Measurements from ENCODE around the gene OR52L1. TPM values are rescaled to one million over a fixed set of nuclear protein-coding genes. Genes with fewer than 3 reads are reported as not detected.

OR52L1 gene
- total and polyA plus RNA-seq, 3 donors from 2014 or later, result 0.79 TPM; not detected in 2

GRCh38 chr11:5955586-5955985 is 31.2 kb downstream of the OR52L1 start:
- no peak overlapping the region for H3K27ac ChIP-seq
- H3K4me1 ChIP-seq, result no peaks in the 10 kb centered on the region
- TF ChIP-seq POLR2A (IDR thresholded peaks at IDR 0.05), result no peak
- TF ChIP-seq, protein P1, sequence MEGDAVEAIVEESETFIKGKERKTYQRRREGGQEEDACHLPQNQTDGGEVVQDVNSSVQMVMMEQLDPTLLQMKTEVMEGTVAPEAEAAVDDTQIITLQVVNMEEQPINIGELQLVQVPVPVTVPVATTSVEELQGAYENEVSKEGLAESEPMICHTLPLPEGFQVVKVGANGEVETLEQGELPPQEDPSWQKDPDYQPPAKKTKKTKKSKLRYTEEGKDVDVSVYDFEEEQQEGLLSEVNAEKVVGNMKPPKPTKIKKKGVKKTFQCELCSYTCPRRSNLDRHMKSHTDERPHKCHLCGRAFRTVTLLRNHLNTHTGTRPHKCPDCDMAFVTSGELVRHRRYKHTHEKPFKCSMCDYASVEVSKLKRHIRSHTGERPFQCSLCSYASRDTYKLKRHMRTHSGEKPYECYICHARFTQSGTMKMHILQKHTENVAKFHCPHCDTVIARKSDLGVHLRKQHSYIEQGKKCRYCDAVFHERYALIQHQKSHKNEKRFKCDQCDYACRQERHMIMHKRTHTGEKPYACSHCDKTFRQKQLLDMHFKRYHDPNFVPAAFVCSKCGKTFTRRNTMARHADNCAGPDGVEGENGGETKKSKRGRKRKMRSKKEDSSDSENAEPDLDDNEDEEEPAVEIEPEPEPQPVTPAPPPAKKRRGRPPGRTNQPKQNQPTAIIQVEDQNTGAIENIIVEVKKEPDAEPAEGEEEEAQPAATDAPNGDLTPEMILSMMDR (IDR thresholded peaks at IDR 0.05), result no peak
- no peaks in the 10 kb centered on the region for H3K27me3 ChIP-seq
- H3K9me3 ChIP-seq, result no peaks in the 10 kb centered on the region
- DNase-seq, result no peak
- no peak overlapping the region for H3K4me3 ChIP-seq
- WGBS, 2 donors, result 85 to 95% methylated on average over 3 of the region's 3 CpGs
- no peaks in the 10 kb centered on the region for H3K36me3 ChIP-seq (ENCODE audit: low read depth, missing control alignments)
- intact Hi-C loops (cut with DNase I; ENCODE audit: low total_unique reads), result no loop called here

DNA sequence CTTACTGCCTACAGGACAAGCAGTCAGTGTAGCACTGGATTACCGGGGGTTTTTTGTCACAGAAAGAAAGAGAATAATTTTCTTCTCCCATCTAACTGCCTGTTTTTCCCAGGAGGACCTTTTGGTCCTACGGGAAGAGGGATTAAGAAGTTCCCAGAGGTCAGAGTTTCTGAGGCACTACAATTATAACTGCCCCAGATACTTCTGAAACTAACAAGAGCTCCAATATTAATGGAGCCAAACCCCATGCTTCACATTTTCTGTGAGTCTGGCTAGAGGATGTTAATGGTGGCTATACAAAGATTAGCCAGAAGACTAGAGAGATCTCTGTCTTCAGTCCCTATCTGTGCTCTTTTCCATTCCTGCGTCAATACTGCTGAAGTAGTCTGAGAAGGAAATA is 44.8 kb downstream of the OR52L1 start, which contains the start of gene OR56A3:
TSS of gene OR56A3 (plus strand) at position 301 of the 400 bp plus-strand sequence. CDS start 5,096 bp downstream, outside the sequence.
- WGBS, 2 donors, result 92 to 96% methylated on average over 3 of the region's 3 CpGs
- Histone ChIP-seq H3K4me1 (no peaks in the 10 kb centered on the region), H3K4me3 (no peak within 1 kb of the TSS), H3K36me3 (ENCODE audit: low read depth, missing control alignments) (no peaks in the 10 kb centered on the region), H3K27me3 (no peaks in the 10 kb centered on the region), H3K9me3 (no peaks in the 10 kb centered on the region), H3K27ac (no peak within 1 kb of the TSS)
- TF ChIP-seq, protein P1 (IDR thresholded peaks at IDR 0.05), result no peak
- intact Hi-C loops (cut with DNase I; ENCODE audit: low total_unique reads), result no loop called here
- DNase-seq, result no peak

DNA sequence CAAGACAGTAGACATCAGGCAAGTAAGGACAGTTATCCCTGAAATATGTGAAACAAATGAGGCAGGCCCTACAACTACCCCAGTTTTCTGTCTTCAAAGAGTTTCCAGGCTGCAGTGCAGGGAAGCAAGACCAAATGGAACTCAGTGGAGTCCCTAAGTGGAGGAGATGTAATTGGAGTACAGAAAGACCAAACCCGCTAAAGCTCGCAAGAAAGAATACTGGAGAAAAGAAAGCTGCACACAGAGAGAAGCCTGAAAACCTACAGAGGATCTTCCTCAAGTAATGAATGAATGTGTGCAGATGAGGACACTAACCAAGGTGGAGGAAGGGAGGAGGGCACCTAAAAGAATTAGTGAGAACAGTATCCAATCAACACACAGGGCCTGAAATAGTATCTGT is 46.0 kb downstream of the OR52L1 start:
- H3K4me3 ChIP-seq, result no peak overlapping the region
- 84 to 97% methylated on average over 2 of the region's 2 CpGs for WGBS, 2 donors
- intact Hi-C loops (cut with DNase I; ENCODE audit: low total_unique reads), result no loop called here
- TF ChIP-seq, protein P1 (IDR thresholded peaks at IDR 0.05), result no peak
- TF ChIP-seq POLR2A (IDR thresholded peaks at IDR 0.05), result no peak
- H3K4me1 ChIP-seq, result no peaks in the 10 kb centered on the region
- no peaks in the 10 kb centered on the region for H3K36me3 ChIP-seq (ENCODE audit: low read depth, missing control alignments)
- no peak overlapping the region for H3K27ac ChIP-seq
- H3K9me3 ChIP-seq, result no peaks in the 10 kb centered on the region
- no peaks in the 10 kb centered on the region for H3K27me3 ChIP-seq
- DNase-seq, result no peak

DNA sequence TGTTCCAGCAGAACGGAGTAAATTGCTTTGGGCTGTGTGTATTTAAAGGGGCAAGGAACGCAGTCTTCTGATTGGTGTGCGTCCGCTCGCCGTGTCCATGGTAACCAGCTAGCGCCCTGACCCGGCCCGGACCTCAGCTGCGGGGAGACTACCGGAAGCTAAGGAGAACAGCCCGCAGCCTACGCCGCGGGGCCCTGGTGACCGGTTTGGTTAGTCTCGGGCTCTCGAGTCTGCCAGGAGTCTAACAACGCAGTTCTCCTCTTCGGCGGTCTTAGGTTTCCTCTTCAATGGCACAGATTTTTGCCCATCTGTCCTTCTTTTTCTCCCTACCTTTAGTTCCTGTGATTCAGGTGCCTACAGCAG is 48.2 kb downstream of the OR52L1 start:
- no peak overlapping the region for H3K27ac ChIP-seq
- intact Hi-C loops (cut with DNase I; ENCODE audit: low total_unique reads), result no loop called here
- no peaks in the 10 kb centered on the region for H3K27me3 ChIP-seq
- DNase-seq, result peak; percentile 66
- TF ChIP-seq, protein P1 (IDR thresholded peaks at IDR 0.05), result no peak
- no peak for TF ChIP-seq POLR2A (IDR thresholded peaks at IDR 0.05)
- no peaks in the 10 kb centered on the region for H3K4me1 ChIP-seq
- WGBS, 2 donors, result 53 to 60% methylated on average over 15 to 21 of the region's 21 CpGs
- H3K9me3 ChIP-seq, result no peaks in the 10 kb centered on the region
- no peaks in the 10 kb centered on the region for H3K36me3 ChIP-seq (ENCODE audit: low read depth, missing control alignments)
- peak overlapping the region; percentile 37 to 41 for H3K4me3 ChIP-seq

DNA sequence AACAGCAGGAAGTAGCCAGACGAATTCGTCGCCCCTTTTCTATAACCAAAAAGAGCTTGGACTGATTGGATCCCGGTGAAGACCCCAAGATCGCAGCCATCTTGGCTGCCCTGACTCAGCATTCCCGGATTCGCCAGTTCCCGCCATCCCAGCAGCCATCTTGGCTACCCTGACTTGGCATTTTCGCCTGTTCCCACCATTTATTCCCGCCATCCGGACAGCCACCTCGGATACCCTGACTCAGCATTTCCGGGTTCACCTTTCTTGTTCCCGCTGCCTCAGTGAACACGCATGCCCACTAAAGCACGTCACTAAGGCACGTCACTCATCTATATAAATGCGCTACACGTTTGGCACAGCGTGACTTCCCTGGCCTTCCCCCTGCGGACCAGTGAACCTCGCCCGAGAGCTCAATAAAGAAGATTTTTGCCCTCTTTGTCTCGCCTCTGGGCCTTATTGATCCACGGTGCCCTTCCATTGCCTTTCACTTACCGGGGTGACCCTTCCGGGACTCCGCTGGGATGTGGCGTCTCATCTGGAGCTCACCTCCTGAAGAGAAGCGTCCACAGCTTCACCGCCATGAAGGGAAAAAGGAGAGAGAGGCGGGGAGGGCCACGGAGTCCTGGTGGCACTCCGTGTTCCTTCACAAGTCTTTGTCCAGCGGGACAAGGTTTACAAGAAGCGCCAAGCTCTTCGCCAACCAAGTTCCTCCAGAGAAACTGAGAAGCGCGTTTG is 48.8 kb downstream of the OR52L1 start:
- no peaks in the 10 kb centered on the region for H3K36me3 ChIP-seq (ENCODE audit: low read depth, missing control alignments)
- H3K27ac ChIP-seq, result no peak overlapping the region
- no peaks in the 10 kb centered on the region for H3K27me3 ChIP-seq
- no peaks in the 10 kb centered on the region for H3K9me3 ChIP-seq
- H3K4me3 ChIP-seq, result peak overlapping the region; percentile 37 to 41
- TF ChIP-seq POLR2A (IDR thresholded peaks at IDR 0.05), result no peak
- TF ChIP-seq, protein P1 (IDR thresholded peaks at IDR 0.05), result no peak
- H3K4me1 ChIP-seq, result no peaks in the 10 kb centered on the region
- intact Hi-C loops (cut with DNase I; ENCODE audit: low total_unique reads), result no loop called here
- 71 to 83% methylated on average over 38 to 39 of the region's 39 CpGs for WGBS, 2 donors
- peak; percentile 56 for DNase-seq

Measured in testis (tissue), 3 donors.